AG04449 (cell line): ENCODE measurements around the gene APBA1.

Source experiments
- CTCF ChIA-PET: fragments of 350-600 bp; formaldehyde crosslinking; extraction: SDS; loops from one replicate; lab custom pipeline; 2021; ENCODE audit warnings: antibody characterized with exemption; lab: Yijun Ruan, JAX
- POLR2A ChIA-PET: fragments of 400-600, 350-600 bp; formaldehyde crosslinking; extraction: SDS; loops from one replicate; lab custom pipeline; 2020; ENCODE audit warnings: antibody characterized with exemption, inconsistent platforms; lab: Yijun Ruan, JAX
- DNase-seq: peaks from one replicate; pipeline ENCODE4 v3.0.0-alpha.2; 2010; ENCODE audit warnings: low read depth, low spot score
- H3K4me3 ChIP-seq: 2 replicates; pipeline ENCODE4 v1.5.1; 2011; ENCODE audit warnings: low read depth, mild to moderate bottlenecking, control low read depth, low read length
- CTCF ChIP-seq: IDR thresholded peaks from one replicate; pipeline ENCODE4 v1.5.1; 2011; ENCODE audit warnings: mild to moderate bottlenecking, moderate library complexity, low read length, control low read depth, inconsistent platforms; ENCODE audit not compliant: insufficient read depth; ENCODE audit errors: missing control alignments

APBA1 gene

GRCh38 chr9:69697475-69697874, 25.3 kb upstream of the APBA1 start:
- ChIA-PET CTCF (interaction anchor here (1.4 kb wide), 1 partner anchor 48 kb away, joined by 3 read pairs; no protein-coding TSS in a partner anchor), POLR2A (no interaction called here)
- TF ChIP-seq CTCF: no peak
- no peak for DNase-seq
- no peak overlapping the region for H3K4me3 ChIP-seq

GRCh38 chr9:69696802-69697201, 24.6 kb upstream of the APBA1 start:
- ChIA-PET POLR2A (no interaction called here), CTCF (interaction anchor here (1.4 kb wide), 1 partner anchor 49 kb away, joined by 3 read pairs; no protein-coding TSS in a partner anchor)
- no peak for DNase-seq
- TF ChIP-seq CTCF: no peak
- no peak overlapping the region for H3K4me3 ChIP-seq

GRCh38 chr9:69689991-69690538, 17.9 kb upstream of the APBA1 start:
- no peak for DNase-seq
- POLR2A ChIA-PET: no interaction called here
- no peak for TF ChIP-seq CTCF
- no peak overlapping the region for H3K4me3 ChIP-seq
- CTCF ChIA-PET: interaction anchor here (0.9 kb wide), 1 partner anchor 17 kb away, joined by 3 read pairs; no protein-coding TSS in a partner anchor

- CTCF ChIA-PET: interaction anchor here (1.3 kb wide), 1 partner anchor 11 kb away, joined by 5 read pairs; no protein-coding TSS in a partner anchor
- no peak for TF ChIP-seq CTCF
- no peak overlapping the region for H3K4me3 ChIP-seq
- no peak for DNase-seq
- POLR2A ChIA-PET: no interaction called here
These were observed 11.8 kb upstream of the APBA1 start for GRCh38 chr9:69683927-69684326.

GRCh38 chr9:69678843-69679538, 6.8 kb upstream of the APBA1 start:
- no peak overlapping the region for H3K4me3 ChIP-seq
- ChIA-PET POLR2A (no interaction called here), CTCF (no interaction called here)
- no peak for DNase-seq
- no peak for TF ChIP-seq CTCF

- no peak overlapping the region for H3K4me3 ChIP-seq
- DNase-seq: no peak
- CTCF ChIA-PET: interaction anchor here (0.9 kb wide), 1 partner anchor 21 kb away, joined by 3 read pairs; no protein-coding TSS in a partner anchor
- TF ChIP-seq CTCF: no peak
- POLR2A ChIA-PET: no interaction called here
These were observed 5.8 kb upstream of the APBA1 start for GRCh38 chr9:69677931-69678330.
